ENCODE measurements around the gene GRPEL1. TPM values are rescaled to one million over a fixed set of nuclear protein-coding genes. Genes with fewer than 3 reads are reported as not detected.

The GRPEL1 gene
- total RNA-seq, 1 experiment from 2014 or later, result 78.9 TPM

DNA sequence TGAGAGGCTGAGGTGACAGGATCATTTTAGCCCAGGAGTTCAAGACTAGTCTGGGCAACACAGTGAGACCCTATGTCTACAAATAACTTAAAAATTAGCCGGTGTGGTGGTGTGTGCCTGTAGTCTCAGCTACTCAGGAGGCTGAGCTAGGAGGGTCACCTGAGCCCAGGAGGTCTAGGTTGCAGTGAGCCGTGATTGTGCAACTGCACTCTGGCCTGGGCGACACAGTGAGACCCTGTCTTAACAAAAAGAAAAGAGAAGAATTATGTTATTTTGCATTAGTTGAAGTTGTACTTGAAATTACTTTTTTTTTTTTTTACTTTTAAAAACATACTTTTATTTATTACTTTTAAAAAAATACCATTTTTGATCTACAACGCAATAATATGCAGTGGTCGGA, 46.5 kb downstream of the GRPEL1 start:
- no peak overlapping the region for H3K27ac ChIP-seq
- H3K4me3 ChIP-seq, result no peak overlapping the region
- DNase-seq, result no peak
- no peaks in the 10 kb centered on the region for H3K4me1 ChIP-seq
- H3K36me3 ChIP-seq, result peaks cover 19% of the 10 kb centered on the region
- no peaks in the 10 kb centered on the region for H3K27me3 ChIP-seq
- H3K9me3 ChIP-seq (replicated peaks), result no peaks in the 10 kb centered on the region

- no peak overlapping the region for H3K4me3 ChIP-seq
- H3K27me3 ChIP-seq, result no peaks in the 10 kb centered on the region
- H3K9me3 ChIP-seq (replicated peaks), result no peaks in the 10 kb centered on the region
- no peaks in the 10 kb centered on the region for H3K4me1 ChIP-seq
- H3K36me3 ChIP-seq, result peaks cover 19% of the 10 kb centered on the region
- no peak overlapping the region for H3K27ac ChIP-seq
- DNase-seq, result no peak
Observed at GRCh38 chr4:7020856-7021255, 47.0 kb downstream of the GRPEL1 start.

DNA sequence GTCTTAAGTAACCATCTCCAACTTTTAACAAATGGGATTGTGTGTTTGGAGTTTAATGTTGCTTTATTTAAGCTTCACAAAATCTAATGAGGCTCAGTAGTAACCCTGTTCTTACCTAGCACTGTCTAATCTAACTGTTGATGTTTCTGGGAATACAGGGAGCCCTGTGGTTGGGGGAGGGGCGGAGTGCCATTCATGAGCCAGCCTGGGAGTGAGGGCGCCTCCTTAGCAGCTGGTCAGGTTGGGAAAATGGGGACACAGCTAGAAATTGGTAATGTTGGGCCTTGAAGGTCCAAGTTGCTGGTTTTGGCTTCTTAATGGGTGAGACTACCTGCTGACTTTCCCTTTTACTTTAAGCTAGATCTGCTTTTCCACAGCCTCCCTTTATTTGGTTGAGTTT, 47.6 kb downstream of the GRPEL1 start:
- peaks cover 16% of the 10 kb centered on the region for H3K36me3 ChIP-seq
- no peak for DNase-seq
- no peak overlapping the region for H3K4me3 ChIP-seq
- no peaks in the 10 kb centered on the region for H3K9me3 ChIP-seq (replicated peaks)
- no peak overlapping the region for H3K27ac ChIP-seq
- no peaks in the 10 kb centered on the region for H3K27me3 ChIP-seq
- no peaks in the 10 kb centered on the region for H3K4me1 ChIP-seq

- H3K4me1 ChIP-seq, result no peaks in the 10 kb centered on the region
- H3K36me3 ChIP-seq, result peaks cover 19% of the 10 kb centered on the region
- no peak overlapping the region for H3K27ac ChIP-seq
- H3K27me3 ChIP-seq, result no peaks in the 10 kb centered on the region
- no peak overlapping the region for H3K4me3 ChIP-seq
- H3K9me3 ChIP-seq (replicated peaks), result no peaks in the 10 kb centered on the region
- no peak for DNase-seq
Observed at GRCh38 chr4:7019367-7019766, 48.5 kb downstream of the GRPEL1 start.

GRCh38 chr4:7018281-7018680, 49.6 kb downstream of the GRPEL1 start:
- no peaks in the 10 kb centered on the region for H3K27me3 ChIP-seq
- H3K4me1 ChIP-seq, result no peaks in the 10 kb centered on the region
- H3K4me3 ChIP-seq, result no peak overlapping the region
- no peaks in the 10 kb centered on the region for H3K9me3 ChIP-seq (replicated peaks)
- no peak overlapping the region for H3K27ac ChIP-seq
- peaks cover 27% of the 10 kb centered on the region for H3K36me3 ChIP-seq
- DNase-seq, result no peak

GRCh38 chr4:7017446-7018048, 50.3 kb downstream of the GRPEL1 start:
- Histone ChIP-seq H3K27ac (no peak overlapping the region), H3K4me3 (no peak overlapping the region), H3K27me3 (no peaks in the 10 kb centered on the region), H3K9me3 (replicated peaks) (no peaks in the 10 kb centered on the region), H3K4me1 (no peaks in the 10 kb centered on the region), H3K36me3 (peaks cover 32% of the 10 kb centered on the region)
- DNase-seq, result no peak

- Histone ChIP-seq H3K4me3 (no peak overlapping the region), H3K27me3 (no peaks in the 10 kb centered on the region), H3K36me3 (peaks cover 36% of the 10 kb centered on the region), H3K4me1 (no peaks in the 10 kb centered on the region), H3K27ac (no peak overlapping the region), H3K9me3 (replicated peaks) (no peaks in the 10 kb centered on the region)
- DNase-seq, result no peak
Observed at GRCh38 chr4:7016512-7016911, 51.4 kb downstream of the GRPEL1 start.

- H3K36me3 ChIP-seq, result peaks cover 37% of the 10 kb centered on the region
Observed at GRCh38 chr4:7016086-7016485, 51.8 kb downstream of the GRPEL1 start.

DNA sequence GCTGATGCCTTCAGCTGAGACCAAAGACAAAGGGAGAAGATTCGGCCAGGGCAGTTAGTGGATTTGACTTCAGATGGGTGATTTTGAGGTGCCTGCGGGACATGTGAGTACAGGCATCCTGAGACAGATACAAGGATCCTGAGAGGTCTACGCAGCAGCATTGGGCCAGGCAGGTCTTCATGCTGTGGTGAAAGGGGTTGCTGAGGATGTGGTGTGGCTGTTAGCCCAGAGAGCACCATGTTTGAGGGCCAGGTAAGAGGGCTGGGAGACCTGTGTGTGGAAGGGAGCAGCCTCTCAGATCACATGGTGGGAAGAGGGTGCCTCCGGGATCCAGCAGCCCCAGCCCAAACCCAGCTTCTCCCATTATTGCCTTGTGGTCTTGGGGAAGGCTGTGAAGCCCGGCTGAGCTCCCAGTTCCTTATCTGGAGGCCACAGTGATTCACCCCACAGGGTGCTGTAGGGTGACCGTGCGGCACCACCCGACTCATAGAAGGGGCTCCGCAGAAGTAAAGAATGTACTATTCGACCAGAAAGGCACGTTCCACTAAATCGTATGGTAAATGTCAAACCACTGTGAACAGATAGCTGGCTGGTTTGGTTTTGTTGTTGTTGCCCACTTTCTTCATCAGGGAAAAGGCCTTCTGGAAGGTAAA, 52.4 kb downstream of the GRPEL1 start:
- Histone ChIP-seq H3K27me3 (no peaks in the 10 kb centered on the region), H3K27ac (no peak overlapping the region), H3K36me3 (peaks cover 41% of the 10 kb centered on the region), H3K4me1 (no peaks in the 10 kb centered on the region), H3K9me3 (replicated peaks) (no peaks in the 10 kb centered on the region), H3K4me3 (no peak overlapping the region)
- DNase-seq, result no peak

More at GRCh38 chr4:7016086-7016485, 51.8 kb downstream of the GRPEL1 start:
- no peak for DNase-seq
- H3K27ac ChIP-seq, result no peak overlapping the region
- no peaks in the 10 kb centered on the region for H3K4me1 ChIP-seq
- no peaks in the 10 kb centered on the region for H3K27me3 ChIP-seq
- no peaks in the 10 kb centered on the region for H3K9me3 ChIP-seq (replicated peaks)
- no peak overlapping the region for H3K4me3 ChIP-seq

DNA sequence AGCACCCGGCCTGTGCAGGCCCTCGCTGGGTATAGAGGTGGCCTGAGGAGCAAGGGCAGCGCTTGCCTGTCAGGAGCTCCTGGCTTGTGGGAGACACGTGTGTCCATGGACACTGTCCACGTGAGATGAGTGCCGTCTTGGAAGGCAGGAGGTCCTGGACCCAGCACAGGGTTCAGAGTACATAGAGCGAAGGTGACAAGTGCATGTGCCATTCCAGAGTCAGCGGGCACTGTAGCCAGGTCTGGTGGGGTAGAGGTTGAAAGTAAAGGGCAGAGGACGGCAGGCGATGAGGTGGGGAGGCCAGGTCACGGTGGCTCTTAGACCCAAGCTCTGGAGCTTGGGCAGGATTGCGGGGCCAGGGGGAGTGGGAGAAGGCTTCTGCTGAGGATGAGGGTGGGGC, 53.0 kb downstream of the GRPEL1 start:
- no peaks in the 10 kb centered on the region for H3K4me1 ChIP-seq
- H3K27me3 ChIP-seq, result no peaks in the 10 kb centered on the region
- H3K4me3 ChIP-seq, result no peak overlapping the region
- H3K27ac ChIP-seq, result no peak overlapping the region
- peaks cover 41% of the 10 kb centered on the region for H3K36me3 ChIP-seq
- DNase-seq, result no peak
- H3K9me3 ChIP-seq (replicated peaks), result no peaks in the 10 kb centered on the region

DNA sequence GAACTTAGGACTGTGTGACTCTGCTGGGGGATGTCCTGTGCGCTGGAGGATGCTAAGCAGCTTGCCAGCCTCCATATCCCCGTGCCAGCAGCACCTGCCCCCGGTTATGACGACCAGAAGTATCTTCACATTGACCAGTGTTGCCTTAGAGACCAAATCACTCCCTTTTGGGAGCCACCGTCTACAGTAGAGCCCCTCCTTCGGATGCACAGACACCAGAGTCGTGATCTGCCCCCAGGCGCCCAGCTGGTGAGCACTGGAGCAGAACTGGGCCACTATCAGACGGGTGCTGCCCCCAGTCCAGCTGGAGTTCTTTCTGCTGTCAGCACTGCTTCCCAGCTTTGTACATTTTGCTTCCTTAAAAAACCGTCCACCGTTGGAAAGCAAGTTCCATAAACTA, 54.7 kb downstream of the GRPEL1 start:
- H3K9me3 ChIP-seq (replicated peaks), result no peaks in the 10 kb centered on the region
- peaks cover 46% of the 10 kb centered on the region for H3K36me3 ChIP-seq
- H3K4me1 ChIP-seq, result no peaks in the 10 kb centered on the region
- H3K27ac ChIP-seq, result no peak overlapping the region
- no peaks in the 10 kb centered on the region for H3K27me3 ChIP-seq
- DNase-seq, result no peak
- H3K4me3 ChIP-seq, result no peak overlapping the region

DNA sequence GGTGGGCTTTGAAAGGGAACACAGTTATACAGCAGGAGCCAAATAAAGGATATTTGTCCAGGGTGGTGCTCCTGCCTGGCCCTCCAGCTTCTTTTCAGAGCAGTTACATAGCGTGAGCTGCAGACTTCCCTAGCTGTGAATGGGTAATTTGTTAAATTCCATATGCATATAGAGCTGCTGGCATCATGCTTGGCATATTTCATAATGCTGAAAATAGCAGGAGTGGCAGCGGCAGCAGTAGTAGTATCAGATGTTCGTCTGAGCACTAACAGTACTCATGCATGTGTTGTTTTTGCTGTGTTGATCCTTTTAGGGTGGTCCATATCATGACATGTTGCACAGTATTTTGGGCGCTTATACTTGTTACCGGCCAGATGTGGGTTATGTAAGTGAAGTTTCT, 58.3 kb downstream of the GRPEL1 start:
- Histone ChIP-seq H3K27ac (no peak overlapping the region), H3K27me3 (no peaks in the 10 kb centered on the region), H3K4me3 (no peak overlapping the region), H3K9me3 (replicated peaks) (no peaks in the 10 kb centered on the region), H3K4me1 (no peaks in the 10 kb centered on the region), H3K36me3 (peaks cover 53% of the 10 kb centered on the region)
- no peak for DNase-seq

Other genes with a start within 250 kb of the GRPEL1 start
- 54.5 and 58.0 TPM in 2 replicates for gene TBC1D14, start 158.2 kb downstream of the GRPEL1 start, total RNA-seq (2014; rRNA removed; shearing (Covaris generic))
- gene TADA2B, start 24.7 kb downstream of the GRPEL1 start, total RNA-seq (2014; rRNA removed; shearing (Covaris generic)), result 12.4 and 13.5 TPM in 2 replicates
- 1.1 and 1.4 TPM in 2 replicates for gene SORCS2, start 124.5 kb upstream of the GRPEL1 start, total RNA-seq (2014; rRNA removed; shearing (Covaris generic))